Lower lobe of right lung (tissue), 2 donors: Measurements from ENCODE around the gene CFD. TPM values are rescaled to one million over a fixed set of nuclear protein-coding genes. Genes with fewer than 3 reads are reported as not detected.
A peak's percentile ranks its signal among the peaks of the same experiment; 100 is the strongest.

Experiments used
- ATAC-seq, 2 donors: fragments of 200-7000 bp; cut with Tn5 transposase; one replicate each; pipeline ENCODE4 v1.9.1; 2020 to 2022; ENCODE audit warnings: mild to moderate bottlenecking in 2 of 2, moderate library complexity in 2 of 2
- DNase-seq: peaks from one replicate; pipeline ENCODE4 v3.0.0-alpha.2; 2020
- H3K27ac ChIP-seq: fragments of 200-600 bp; one replicate; pipeline ENCODE4 v1.8.0; 2022
- H3K27me3 ChIP-seq: fragments of 200-600 bp; one replicate; pipeline ENCODE4 v1.8.0; 2022; ENCODE audit warnings: low read depth
- H3K36me3 ChIP-seq: fragments of 200-600 bp; one replicate; pipeline ENCODE4 v1.8.0; 2022; ENCODE audit warnings: mild to moderate bottlenecking
- H3K4me1 ChIP-seq: fragments of 200-600 bp; one replicate; pipeline ENCODE4 v1.8.0; 2022
- H3K4me3 ChIP-seq: fragments of 200-600 bp; one replicate; pipeline ENCODE4 v1.8.0; 2022; ENCODE audit warnings: mild to moderate bottlenecking
- H3K9me3 ChIP-seq: fragments of 200-600 bp; one replicate; pipeline ENCODE4 v1.8.0; 2022
- intact Hi-C: fragments of 100-400 bp; cut with DNase I; formaldehyde crosslinking; loops from one replicate; pipeline ENCODE4 v1.11.0; 2022
- total RNA-seq: library from RNA; stranded (reverse); fragmentation: NEBNext Ultra II Directional; extraction: Animal tissue kit (Norgen Biotek cat#: 25700); gene quantifications from one replicate; pipeline ENCODE4 v1.2.1, GENCODE V29; 2021
- TF ChIP-seq, protein P1 (sequence below): fragments of 200-600 bp; IDR thresholded peaks from one replicate; pipeline ENCODE4 v1.8.0; 2022; ENCODE audit warnings: antibody characterized with exemption, mild to moderate bottlenecking
- donor health status: DM: no; HTN: yes; CAD: no; lungs with severe emphysema.

The CFD gene
- total RNA-seq, 1 donor from 2014 or later, result 282 TPM

DNA sequence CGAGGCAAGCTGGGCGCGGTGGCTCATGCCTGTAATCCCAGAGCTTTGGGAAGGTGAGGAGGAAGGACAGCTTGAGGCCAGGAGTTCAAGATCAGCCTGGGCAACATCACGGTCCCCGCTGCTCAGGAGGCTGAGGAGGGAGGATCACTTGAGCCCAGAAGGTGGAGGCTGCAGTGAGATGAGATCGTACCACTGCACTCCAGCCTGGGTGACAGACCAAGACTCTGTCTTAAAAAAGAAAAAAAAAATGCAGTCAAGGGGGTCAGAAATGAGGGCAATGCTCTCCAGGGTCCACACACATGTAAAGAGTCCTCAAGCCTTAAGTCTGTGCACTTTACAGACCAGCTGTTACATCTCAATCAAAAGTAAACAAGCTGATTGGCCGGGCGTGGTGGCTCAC, 45.1 kb downstream of the CFD start:
- no peak for ATAC-seq
- Histone ChIP-seq H3K27ac (no peak overlapping the region), H3K9me3 (no peaks in the 10 kb centered on the region), H3K4me1 (peaks cover 21% of the 10 kb centered on the region), H3K4me3 (no peak overlapping the region), H3K27me3 (no peaks in the 10 kb centered on the region), H3K36me3 (peaks cover 17% of the 10 kb centered on the region)
- intact Hi-C loops, result no loop called here
- TF ChIP-seq, protein P1, sequence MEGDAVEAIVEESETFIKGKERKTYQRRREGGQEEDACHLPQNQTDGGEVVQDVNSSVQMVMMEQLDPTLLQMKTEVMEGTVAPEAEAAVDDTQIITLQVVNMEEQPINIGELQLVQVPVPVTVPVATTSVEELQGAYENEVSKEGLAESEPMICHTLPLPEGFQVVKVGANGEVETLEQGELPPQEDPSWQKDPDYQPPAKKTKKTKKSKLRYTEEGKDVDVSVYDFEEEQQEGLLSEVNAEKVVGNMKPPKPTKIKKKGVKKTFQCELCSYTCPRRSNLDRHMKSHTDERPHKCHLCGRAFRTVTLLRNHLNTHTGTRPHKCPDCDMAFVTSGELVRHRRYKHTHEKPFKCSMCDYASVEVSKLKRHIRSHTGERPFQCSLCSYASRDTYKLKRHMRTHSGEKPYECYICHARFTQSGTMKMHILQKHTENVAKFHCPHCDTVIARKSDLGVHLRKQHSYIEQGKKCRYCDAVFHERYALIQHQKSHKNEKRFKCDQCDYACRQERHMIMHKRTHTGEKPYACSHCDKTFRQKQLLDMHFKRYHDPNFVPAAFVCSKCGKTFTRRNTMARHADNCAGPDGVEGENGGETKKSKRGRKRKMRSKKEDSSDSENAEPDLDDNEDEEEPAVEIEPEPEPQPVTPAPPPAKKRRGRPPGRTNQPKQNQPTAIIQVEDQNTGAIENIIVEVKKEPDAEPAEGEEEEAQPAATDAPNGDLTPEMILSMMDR, result no peak
- no peak for DNase-seq

DNA sequence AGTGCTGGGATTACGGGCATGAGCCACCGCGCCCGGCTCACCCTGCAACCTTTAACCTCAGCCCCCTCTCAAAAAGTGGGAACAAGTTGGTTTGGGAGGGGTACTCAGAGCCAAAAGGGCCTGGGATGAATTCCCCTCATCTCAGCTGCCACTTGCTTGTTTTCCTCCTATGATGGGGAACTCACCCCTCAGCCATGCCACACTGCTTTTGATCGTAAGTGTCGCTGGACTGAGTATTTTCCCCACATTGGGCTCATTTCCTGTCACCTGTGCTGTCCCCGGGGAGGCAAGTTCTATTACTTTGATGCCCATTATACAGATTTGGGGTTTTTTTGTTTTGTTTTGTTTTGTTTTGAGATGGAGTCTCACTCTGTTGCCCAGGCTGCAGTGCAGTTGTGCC, 47.0 kb downstream of the CFD start:
- H3K4me3 ChIP-seq, result no peak overlapping the region
- H3K27ac ChIP-seq, result no peak overlapping the region
- DNase-seq (no peak), ATAC-seq (no peak)
- intact Hi-C loops, result loop anchor here (5.0 kb wide), 1 partner anchor 129 kb away; no protein-coding TSS in a partner anchor
- H3K27me3 ChIP-seq, result no peaks in the 10 kb centered on the region
- TF ChIP-seq, protein P1, result no peak
- H3K36me3 ChIP-seq, result peaks cover 7% of the 10 kb centered on the region
- no peaks in the 10 kb centered on the region for H3K9me3 ChIP-seq
- peaks cover 30% of the 10 kb centered on the region for H3K4me1 ChIP-seq

DNA sequence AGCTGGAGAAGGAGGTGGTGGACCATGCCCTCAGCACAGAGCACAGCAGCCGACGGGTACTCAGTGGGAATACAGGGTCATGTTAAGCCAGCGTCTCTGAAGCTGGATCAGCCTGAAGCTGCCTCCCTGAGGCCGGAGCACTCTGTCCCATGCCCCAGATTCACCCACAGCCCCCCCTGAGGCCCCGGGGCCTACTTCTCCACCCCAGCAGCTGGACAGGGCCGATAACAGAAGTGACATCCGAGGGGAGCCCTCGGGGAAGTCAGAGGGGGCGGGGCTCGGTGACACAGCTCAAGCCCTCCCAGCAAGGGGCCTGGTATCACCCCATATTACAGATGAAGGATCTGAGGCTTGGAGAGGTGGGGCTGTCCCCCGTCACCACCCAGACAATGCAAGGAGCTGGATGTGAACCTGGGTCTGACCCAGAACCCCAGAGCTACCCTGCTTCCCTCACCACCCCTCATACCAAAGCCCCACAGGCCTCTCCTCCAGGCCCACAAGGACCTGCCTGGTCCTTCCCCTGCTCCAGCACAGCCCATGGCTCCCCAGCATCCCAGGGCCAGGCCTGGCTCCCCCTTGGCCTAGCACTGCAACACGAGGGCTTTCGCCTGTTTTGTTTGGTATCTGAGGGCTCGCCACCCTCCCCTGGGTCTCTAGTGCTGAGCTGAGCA, 47.9 kb downstream of the CFD start:
- H3K4me1 ChIP-seq, result peaks cover 30% of the 10 kb centered on the region
- ATAC-seq, result peak in 1 of 2 donors; percentile 3
- H3K27ac ChIP-seq, result peak overlapping the region; percentile 79
- H3K27me3 ChIP-seq, result no peaks in the 10 kb centered on the region
- TF ChIP-seq, protein P1, result no peak
- H3K4me3 ChIP-seq, result no peak overlapping the region
- no peaks in the 10 kb centered on the region for H3K9me3 ChIP-seq
- peak; percentile 72 for DNase-seq
- H3K36me3 ChIP-seq, result no peaks in the 10 kb centered on the region
- intact Hi-C loops, result loop anchor here (5.0 kb wide), 1 partner anchor 130 kb away; no protein-coding TSS in a partner anchor

DNA sequence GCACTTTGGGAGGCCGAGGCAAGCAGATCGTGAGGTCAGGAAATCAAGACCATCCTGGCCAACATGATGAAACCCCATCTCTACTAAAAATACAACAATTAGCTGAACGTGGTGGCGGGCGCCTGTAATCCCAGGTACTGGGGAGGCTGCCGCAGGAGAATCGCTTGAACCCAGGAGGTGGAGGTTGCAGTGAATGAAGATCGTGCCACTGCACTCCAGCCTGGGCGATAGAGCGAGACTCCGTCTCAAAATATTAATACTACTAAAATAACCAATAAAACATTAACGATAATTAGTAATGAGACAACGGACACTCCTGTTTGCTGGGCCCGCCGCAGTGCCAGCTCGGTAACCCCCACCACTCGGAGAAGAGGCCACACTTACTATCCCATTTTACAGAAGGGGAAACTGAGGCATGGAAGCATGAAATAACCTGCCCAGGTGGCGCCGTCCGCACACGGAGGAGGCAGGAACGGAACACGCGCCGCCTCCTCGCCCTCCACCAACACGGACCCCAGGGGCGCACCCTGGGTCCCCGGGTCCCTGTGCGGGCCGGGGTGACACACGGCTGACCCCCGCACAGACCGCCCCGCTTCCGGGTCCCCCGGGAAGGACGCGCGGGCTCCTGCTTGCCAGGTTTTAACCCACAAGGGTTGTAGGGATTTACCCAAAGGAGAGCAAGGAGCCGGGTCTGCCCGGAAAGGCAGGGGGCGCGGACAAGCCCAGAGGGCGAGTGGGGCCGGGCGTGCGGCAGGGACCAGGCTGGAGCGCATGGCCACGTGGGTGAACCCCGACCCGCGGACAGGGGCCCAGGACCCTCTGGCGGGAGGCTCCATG, 52.0 kb downstream of the CFD start:
- Histone ChIP-seq H3K9me3 (no peaks in the 10 kb centered on the region), H3K27ac (no peak overlapping the region), H3K4me1 (peaks cover 36% of the 10 kb centered on the region), H3K4me3 (no peak overlapping the region), H3K27me3 (peaks cover 8% of the 10 kb centered on the region), H3K36me3 (no peaks in the 10 kb centered on the region)
- no peak for DNase-seq
- intact Hi-C loops, result no loop called here
- ATAC-seq, result no peak
- TF ChIP-seq, protein P1, result no peak

DNA sequence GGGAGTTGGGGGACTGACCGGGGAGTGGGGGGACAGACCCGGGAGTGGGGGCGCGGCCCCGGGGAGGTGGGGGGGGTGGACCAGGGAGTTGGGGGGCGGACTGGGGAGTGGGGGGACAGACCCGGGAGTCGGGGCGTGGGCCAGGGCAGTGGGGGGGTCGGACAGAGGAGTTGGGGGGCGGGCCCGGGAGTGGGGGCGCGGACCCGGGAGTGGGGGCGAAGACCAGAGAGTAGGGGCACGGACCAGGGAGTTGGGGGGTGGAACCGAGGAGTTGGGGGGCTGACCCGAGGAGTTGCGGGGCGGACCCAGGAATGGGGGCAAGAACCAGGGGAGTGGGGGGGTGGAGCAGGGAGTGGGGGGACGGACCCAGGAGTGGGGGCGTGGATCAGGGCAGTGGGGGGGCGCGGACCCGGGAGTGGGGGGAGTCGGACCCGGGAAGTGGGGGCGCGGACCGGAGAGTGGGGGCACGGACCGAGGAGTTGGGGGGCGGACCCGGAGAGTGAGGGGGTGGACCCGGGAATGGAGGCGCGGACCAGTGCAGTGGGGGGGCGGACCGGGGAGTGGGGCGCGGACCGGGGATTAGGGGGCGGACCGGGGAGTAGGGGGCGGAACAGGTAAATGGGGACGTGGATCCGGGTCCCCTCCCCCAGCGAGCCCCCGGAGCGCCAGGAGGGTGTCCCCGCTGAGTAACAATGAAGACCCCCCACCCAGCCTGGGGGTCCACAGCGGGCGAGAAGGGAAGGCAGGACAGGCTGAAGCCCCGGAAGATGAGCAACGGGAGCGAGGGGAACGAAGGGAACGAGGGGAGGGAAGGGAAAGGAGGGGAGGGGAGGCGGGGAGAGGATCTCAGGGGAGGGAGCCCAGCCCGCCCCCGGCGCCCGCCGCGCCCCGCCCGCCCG, 53.0 kb downstream of the CFD start:
- Histone ChIP-seq H3K36me3 (no peaks in the 10 kb centered on the region), H3K4me3 (peak overlapping the region; percentile 79), H3K27ac (peak overlapping the region; percentile 96), H3K27me3 (peaks cover 19% of the 10 kb centered on the region), H3K9me3 (no peaks in the 10 kb centered on the region), H3K4me1 (peaks cover 42% of the 10 kb centered on the region)
- intact Hi-C loops, result no loop called here
- TF ChIP-seq, protein P1, result no peak
- DNase-seq, result no peak
- ATAC-seq, result no peak
